H9 (cell line): ENCODE results near the gene C8G. TPM values are rescaled to one million over a fixed set of nuclear protein-coding genes. Genes with fewer than 3 reads are reported as not detected.
A peak's percentile ranks its signal among the peaks of the same experiment; 100 is the strongest.

Experiments
- DNase-seq: peaks from one replicate; pipeline ENCODE4 v3.0.0-alpha.2; 2017
- H2AFZ ChIP-seq: one replicate; pipeline ENCODE4 v1.6.1; 2013; ENCODE audit warnings: mild to moderate bottlenecking, low read length, control low read depth, moderate library complexity
- H2AK5ac ChIP-seq: 2 replicates; pipeline ENCODE4 v1.6.1; 2013; ENCODE audit warnings: low read length, control low read depth, mixed read lengths; ENCODE audit not compliant: insufficient read length
- H2BK120ac ChIP-seq: one replicate; pipeline ENCODE4 v1.6.1; 2013; ENCODE audit warnings: low read depth, mild to moderate bottlenecking, low read length, control low read depth, inconsistent platforms; ENCODE audit not compliant: poor library complexity, severe bottlenecking
- H2BK12ac ChIP-seq: 2 replicates; pipeline ENCODE4 v1.6.1; 2013; ENCODE audit warnings: low read length, control low read depth, mixed read lengths, low read depth; ENCODE audit not compliant: insufficient read length
- H2BK15ac ChIP-seq: 2 replicates; pipeline ENCODE4 v1.6.1; 2013; ENCODE audit warnings: low read depth, low read length, control low read depth
- H2BK20ac ChIP-seq: one replicate; pipeline ENCODE4 v1.6.1; 2013; ENCODE audit warnings: low read depth, mild to moderate bottlenecking, low read length, control low read depth, inconsistent platforms; ENCODE audit not compliant: poor library complexity, severe bottlenecking
- H2BK5ac ChIP-seq: 2 replicates; pipeline ENCODE4 v1.6.1; 2013; ENCODE audit warnings: low read length, control low read depth, mixed read lengths; ENCODE audit not compliant: insufficient read length
- H3K14ac ChIP-seq: 2 replicates; pipeline ENCODE4 v1.6.1; 2013; ENCODE audit warnings: low read length, control low read depth; ENCODE audit not compliant: insufficient read depth
- H3K18ac ChIP-seq: 2 replicates; pipeline ENCODE4 v1.6.1; 2013; ENCODE audit warnings: low read depth, mild to moderate bottlenecking, mixed read lengths, low read length, control low read depth; ENCODE audit not compliant: insufficient read length
- H3K23ac ChIP-seq: 2 replicates; pipeline ENCODE4 v1.6.1; 2013; ENCODE audit warnings: low read length, control low read depth, mixed read lengths, low read depth; ENCODE audit not compliant: insufficient read length
- H3K23me2 ChIP-seq: 2 replicates; pipeline ENCODE4 v1.6.1; 2013; ENCODE audit warnings: low read depth, mild to moderate bottlenecking, mixed read lengths, low read length, control low read depth; ENCODE audit not compliant: insufficient read length, poor library complexity, severe bottlenecking
- H3K27ac ChIP-seq: 2 replicates; pipeline ENCODE4 v1.5.1; 2013; ENCODE audit warnings: low read length, control low read depth, mixed read lengths, low read depth; ENCODE audit not compliant: insufficient read length
- H3K27me3 ChIP-seq: 2 replicates; pipeline ENCODE4 v1.6.1; 2013; ENCODE audit warnings: low read length, control low read depth, inconsistent platforms; ENCODE audit not compliant: insufficient read depth
- H3K4ac ChIP-seq: 2 replicates; pipeline ENCODE4 v1.6.1; 2013; ENCODE audit warnings: low read depth, mild to moderate bottlenecking, control low read depth, inconsistent platforms, low read length, moderate library complexity
- H3K4me1 ChIP-seq: 2 replicates; pipeline ENCODE4 v1.6.1; 2013; ENCODE audit warnings: low read length, control low read depth, inconsistent platforms; ENCODE audit not compliant: insufficient read depth
- H3K4me2 ChIP-seq: 2 replicates; pipeline ENCODE4 v1.6.1; 2013; ENCODE audit warnings: low read length, control low read depth, mixed read lengths; ENCODE audit not compliant: insufficient read length, insufficient read depth
- H3K56ac ChIP-seq: 2 replicates; pipeline ENCODE4 v1.6.1; 2013; ENCODE audit warnings: low read depth, mild to moderate bottlenecking, mixed read lengths, low read length, control low read depth; ENCODE audit not compliant: insufficient read length
- H3K79me1 ChIP-seq: 2 replicates; pipeline ENCODE4 v1.6.1; 2013; ENCODE audit warnings: low read depth, mild to moderate bottlenecking, moderate library complexity, low read length, control low read depth, inconsistent platforms; ENCODE audit not compliant: insufficient read depth, poor library complexity, severe bottlenecking
- H3K79me2 ChIP-seq: 2 replicates; pipeline ENCODE4 v1.6.1; 2013; ENCODE audit warnings: low read length, control low read depth, inconsistent platforms; ENCODE audit not compliant: insufficient read depth
- H3K9ac ChIP-seq: 2 replicates; pipeline ENCODE4 v1.6.1; 2013; ENCODE audit warnings: low read length, control low read depth, mixed read lengths; ENCODE audit not compliant: insufficient read length; ENCODE audit errors: extremely low read depth
- H3K9me3 ChIP-seq: one replicate; pipeline ENCODE4 v1.6.1; 2013; ENCODE audit warnings: low read depth, low read length, inconsistent platforms; ENCODE audit not compliant: control insufficient read depth
- H3T11ph ChIP-seq: one replicate; pipeline ENCODE4 v1.6.1; 2013; ENCODE audit warnings: mild to moderate bottlenecking, low read length, control low read depth, inconsistent platforms
- H4K20me1 ChIP-seq: one replicate; pipeline ENCODE4 v1.6.1; 2013; ENCODE audit not compliant: control insufficient read depth, insufficient read length, insufficient read depth
- H4K5ac ChIP-seq: 2 replicates; pipeline ENCODE4 v1.6.1; 2013; ENCODE audit warnings: low read depth, mild to moderate bottlenecking, mixed read lengths, low read length, control low read depth; ENCODE audit not compliant: insufficient read length
- H4K8ac ChIP-seq: replicated peaks from 2 replicates; pipeline ENCODE4 v1.6.1; 2013; ENCODE audit warnings: low read length, control low read depth, mixed read lengths, low read depth; ENCODE audit not compliant: insufficient read length
- H4K91ac ChIP-seq: 2 replicates; pipeline ENCODE4 v1.6.1; 2013; ENCODE audit warnings: low read depth, mild to moderate bottlenecking, moderate library complexity, mixed read lengths, low read length, control low read depth; ENCODE audit not compliant: insufficient read length
- H3K27ac Mint-ChIP-seq, 3 experiments: 2 replicates in 2 of 3; 3 replicates in 1 of 3; pipeline ENCODE4 v1.8.0; 2020 to 2021; ENCODE audit warnings: mixed read lengths in 3 of 3, mild to moderate bottlenecking in 1 of 3, moderate library complexity in 1 of 3
- H3K27me3 Mint-ChIP-seq: 2 replicates; pipeline ENCODE4 v1.8.0; 2021; ENCODE audit warnings: low read depth, mild to moderate bottlenecking, moderate library complexity, mixed read lengths
- H3K36me3 Mint-ChIP-seq, 3 experiments: 2 replicates in 2 of 3; 3 replicates in 1 of 3; pipeline ENCODE4 v1.8.0; 2020 to 2021; ENCODE audit warnings: low read depth in 3 of 3, mixed read lengths in 3 of 3; ENCODE audit not compliant: insufficient read depth in 1 of 3
- H3K4me1 Mint-ChIP-seq, 2 experiments: 2 replicates each; pipeline ENCODE4 v1.8.0; 2020; ENCODE audit warnings: mixed read lengths in 2 of 2
- H3K4me3 Mint-ChIP-seq, 2 experiments: 2 replicates in 1 of 2; 3 replicates in 1 of 2; pipeline ENCODE4 v1.8.0; 2020 to 2021; ENCODE audit warnings: mild to moderate bottlenecking in 2 of 2, mixed read lengths in 2 of 2, moderate library complexity in 1 of 2
- H3K9me3 Mint-ChIP-seq, 2 experiments: 2 replicates in 1 of 2; 3 replicates in 1 of 2; pipeline ENCODE4 v1.8.0; 2020; ENCODE audit warnings: mild to moderate bottlenecking in 2 of 2, mixed read lengths in 2 of 2, moderate library complexity in 1 of 2
- CTCF ChIP-seq: fragments of 200-600 bp; sonication (generic); conservative IDR thresholded peaks from 3 replicates; pipeline ENCODE4 v1.8.0; 2021; ENCODE audit warnings: antibody characterized with exemption, mild to moderate bottlenecking
- WGBS: extraction: QIAGEN DNeasy Blood & Tissue Kit; methylation state at CpG from one replicate; pipeline ENCODE4 v1.1.7; 2013; ENCODE audit warnings: missing lambda C conversion rate, low lambda C conversion rate, mixed read lengths; ENCODE audit not compliant: insufficient read length; ENCODE audit errors: extremely low coverage; 5-methylcytosine and 5-hydroxymethylcytosine counted together
- total RNA-seq: library from RNA; stranded (reverse); gene quantifications from 2 replicates; pipeline ENCODE4 v1.2.1, GENCODE V29; 2021

C8G gene
- total RNA-seq, 1 experiment from 2014 or later = 0.96 TPM

- Histone ChIP-seq H2BK5ac (no peak overlapping the region), H3K23ac (no peak overlapping the region), H3K27ac (no peak overlapping the region), H4K20me1 (no peaks in the 10 kb centered on the region), H4K8ac (no peak overlapping the region), H2BK15ac (no peak overlapping the region), H2AK5ac (no peak overlapping the region), H2BK20ac (no peak overlapping the region), H3K14ac (no peak overlapping the region), H3K9me3 (no peaks in the 10 kb centered on the region), H3K9ac (no peak overlapping the region), H3K4me2 (no peak overlapping the region), H3K4me1 (no peaks in the 10 kb centered on the region), H4K5ac (no peak overlapping the region), H2BK120ac (no peak overlapping the region), H3K56ac (no peak overlapping the region), H3K79me1 (peaks cover 2% of the 10 kb centered on the region), H3K27me3 (no peaks in the 10 kb centered on the region), H3K4ac (no peak overlapping the region), H3T11ph (no peak overlapping the region), H3K79me2 (no peaks in the 10 kb centered on the region; the same call in 1 of the 2 replicates), H4K91ac (no peak overlapping the region), H3K23me2 (no peaks in the 10 kb centered on the region), H2BK12ac (no peak overlapping the region), H3K18ac (no peak overlapping the region), H2AFZ (no peak overlapping the region)
- H3K36me3 Mint-ChIP-seq = peaks cover 38 to 68% (median 65%) of the 10 kb centered on the region in 3 experiments
- H3K4me3 Mint-ChIP-seq = no peak overlapping the region
- DNase-seq = peak; percentile 28
- TF ChIP-seq CTCF = no peak
- WGBS = no CpG with 5 or more reads among the region's 20 CpGs
- H3K27ac Mint-ChIP-seq = peak overlapping the region in 2 of 3 experiments; percentile 22 to 60; a peak in 1 of 7 replicates
- H3K4me1 Mint-ChIP-seq = no peaks in the 10 kb centered on the region; a peak in 1 of 4 replicates
- no peaks in the 10 kb centered on the region; the same call in 1 of the 2 replicates for H3K27me3 Mint-ChIP-seq
- H3K9me3 Mint-ChIP-seq = no peaks in the 10 kb centered on the region
These were observed 43.4 kb upstream of the C8G start for GRCh38 chr9:136901516-136902258.
